NCI-H524 (cell line): Measurements from ENCODE around the gene EIF4G3.
"Not testable (repeated sequence)": the region's sequence is repeated elsewhere in the genome, so short reads cannot be mapped to it uniquely, and the experiment has no call there.

ENCODE experiments used
- DNase-seq, 2 experiments: peaks; one replicate each; lab custom pipeline; 2025; lab: John Stamatoyannopoulos, UW

EIF4G3 gene

DNA sequence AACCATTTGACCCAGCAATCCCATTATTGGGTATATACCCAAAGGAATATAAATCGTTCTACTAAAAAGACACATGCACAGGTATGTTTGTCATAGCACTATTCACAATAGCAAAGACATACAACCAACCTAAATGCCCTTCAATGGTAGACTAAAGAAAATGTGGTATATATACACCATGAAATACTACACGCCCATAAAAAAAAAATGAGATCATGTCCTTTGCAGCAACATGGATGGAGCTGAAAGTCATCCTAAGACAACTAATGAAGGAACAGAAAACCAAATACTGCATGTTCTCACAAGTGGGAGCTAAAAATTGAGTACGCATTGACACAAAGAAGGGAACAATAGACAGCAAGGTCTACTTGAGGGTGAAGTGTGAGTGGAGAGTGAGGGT lies 72.0 kb downstream of the EIF4G3 start:
- no peak for DNase-seq

DNA sequence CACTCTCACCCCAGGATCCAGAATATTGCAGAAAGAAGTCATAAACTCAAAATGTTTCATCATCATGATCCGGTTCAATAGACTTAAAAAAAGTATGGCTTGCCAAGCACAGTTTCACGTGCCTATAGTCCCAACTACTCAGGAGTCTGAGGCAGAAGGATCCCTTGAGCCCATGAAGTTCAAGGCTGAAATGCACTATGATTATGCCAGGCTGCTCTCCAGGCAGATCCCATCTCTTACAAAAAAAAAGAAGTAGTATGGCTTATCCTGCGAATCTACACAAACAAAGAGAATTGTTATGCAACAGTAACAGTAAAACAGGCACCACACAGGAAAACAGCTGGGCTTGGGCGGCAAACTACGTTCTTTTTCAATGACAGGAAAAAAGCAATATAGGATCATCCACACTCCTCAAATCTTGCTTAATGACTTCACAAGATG lies 76.2 kb downstream of the EIF4G3 start:
- DNase-seq, result no peak

DNA sequence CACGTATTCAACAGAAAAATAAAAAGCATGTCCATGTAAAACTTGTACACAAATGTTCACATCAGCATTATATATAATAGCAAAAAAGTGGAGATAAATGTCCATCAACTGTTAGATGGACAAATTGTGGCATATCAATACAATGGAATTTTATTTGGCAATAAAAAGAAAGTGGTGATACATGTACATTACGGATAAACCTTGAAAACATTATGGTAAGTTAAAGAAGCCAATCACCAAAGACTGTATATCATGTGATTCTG lies 76.9 kb downstream of the EIF4G3 start:
- no peak for DNase-seq

DNA sequence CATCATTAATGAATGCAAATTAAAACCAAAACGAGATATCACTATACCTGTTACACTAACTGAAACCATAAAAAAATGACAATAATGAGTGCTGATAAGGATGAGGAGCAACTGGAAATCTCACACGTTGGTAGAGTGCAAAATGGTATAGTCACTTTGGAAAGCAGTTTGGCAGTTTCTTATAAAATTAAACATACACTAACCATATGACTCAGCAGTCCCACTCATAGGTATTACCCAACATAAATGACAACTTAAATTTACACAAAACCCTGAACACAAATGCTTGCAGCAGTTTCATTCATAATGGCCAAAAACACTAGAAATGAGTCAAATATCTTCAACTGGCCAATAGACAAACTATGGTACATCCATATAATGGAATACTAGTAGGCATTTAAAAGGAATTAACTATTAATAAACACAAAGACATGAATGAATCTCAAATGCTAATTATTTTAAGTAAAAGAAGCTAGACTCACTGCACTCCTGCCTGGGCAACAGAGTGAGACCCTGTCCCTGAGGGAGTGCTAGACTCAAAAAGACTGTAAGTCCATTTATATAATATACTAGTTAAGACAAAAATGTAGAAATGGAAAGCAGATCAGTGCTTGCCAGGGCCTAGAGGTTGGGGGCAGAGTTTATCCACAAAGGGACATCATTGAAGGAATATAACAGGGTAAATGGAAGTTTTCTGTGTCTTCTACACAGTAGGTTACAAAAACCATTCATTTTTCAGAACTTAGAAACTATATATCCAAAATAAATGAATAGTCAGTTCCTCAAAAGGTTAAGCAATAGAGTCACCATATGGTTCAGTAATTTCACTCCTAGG lies 77.4 kb downstream of the EIF4G3 start:
- no peak for DNase-seq

DNA sequence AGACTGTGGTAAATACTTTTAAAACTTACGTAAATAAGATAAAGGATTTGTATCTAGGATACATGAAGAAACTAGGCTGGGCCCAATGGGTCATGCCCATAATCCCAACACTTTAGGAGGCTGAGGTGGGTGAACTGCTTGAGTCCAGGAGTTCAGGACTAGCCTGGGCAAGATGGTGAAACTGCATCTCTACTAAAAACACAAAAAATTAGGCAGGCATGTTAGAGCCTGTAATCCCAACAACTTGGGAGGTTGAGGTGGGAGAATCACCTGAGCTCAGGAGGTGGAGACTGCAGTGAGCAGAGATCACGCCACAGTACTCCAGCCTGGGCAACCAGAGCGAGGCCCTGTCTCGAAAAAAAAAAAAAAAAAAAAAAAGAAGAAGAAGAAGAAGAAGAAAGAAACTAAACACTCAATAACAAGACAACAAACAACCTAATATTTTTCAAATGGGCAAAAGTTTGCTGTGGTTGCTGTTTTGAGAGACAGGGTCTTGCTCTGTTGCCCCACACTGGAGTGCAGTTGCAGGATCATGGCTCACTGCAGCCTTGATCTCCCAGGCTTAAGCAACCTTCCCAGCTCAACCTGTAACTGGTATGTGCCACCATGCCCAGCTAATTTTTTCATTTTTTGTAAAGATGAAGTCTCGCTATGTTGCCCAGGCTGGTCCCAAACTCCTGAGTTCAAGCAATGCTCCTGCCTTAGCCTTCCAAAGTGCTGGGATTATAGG lies 78.3 kb downstream of the EIF4G3 start:
- no peak for DNase-seq

DNA sequence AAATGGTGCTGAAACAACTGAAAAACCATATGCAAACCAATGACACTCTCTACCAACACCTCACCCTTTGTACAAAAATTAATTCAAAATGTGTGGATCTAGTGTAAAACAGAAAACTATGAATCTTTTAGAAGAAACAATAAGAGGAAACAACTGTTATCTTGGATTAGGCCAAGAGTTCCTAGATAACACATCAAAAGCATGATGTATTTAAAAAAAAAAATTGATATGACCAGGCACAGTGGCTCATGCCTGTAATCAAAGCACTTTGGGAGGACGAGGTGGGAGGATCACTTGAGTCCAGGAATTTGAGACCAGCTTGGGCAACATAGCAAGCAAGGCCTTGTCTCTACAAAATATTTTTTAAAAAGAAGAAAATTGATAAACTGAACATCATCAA lies 79.0 kb downstream of the EIF4G3 start:
- DNase-seq, result no peak

DNA sequence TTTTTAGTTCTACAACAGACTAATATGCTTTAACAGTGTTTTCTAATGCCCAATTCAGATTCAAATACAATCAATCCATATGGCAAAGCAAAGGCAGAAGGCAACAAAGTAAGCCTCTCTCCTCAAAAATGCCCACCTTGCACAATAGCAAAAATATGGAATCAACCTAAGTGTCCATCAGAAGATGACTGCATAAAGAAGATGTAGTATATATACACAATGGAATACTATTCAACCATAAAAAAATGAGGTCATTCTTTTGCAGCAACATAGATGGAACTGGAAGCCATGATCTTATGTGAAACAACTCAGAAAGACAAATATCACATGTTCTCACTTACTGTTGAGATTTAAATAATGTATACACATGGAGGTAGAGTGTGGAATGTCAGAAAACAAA lies 80.7 kb downstream of the EIF4G3 start:
- DNase-seq, result no peak

DNA sequence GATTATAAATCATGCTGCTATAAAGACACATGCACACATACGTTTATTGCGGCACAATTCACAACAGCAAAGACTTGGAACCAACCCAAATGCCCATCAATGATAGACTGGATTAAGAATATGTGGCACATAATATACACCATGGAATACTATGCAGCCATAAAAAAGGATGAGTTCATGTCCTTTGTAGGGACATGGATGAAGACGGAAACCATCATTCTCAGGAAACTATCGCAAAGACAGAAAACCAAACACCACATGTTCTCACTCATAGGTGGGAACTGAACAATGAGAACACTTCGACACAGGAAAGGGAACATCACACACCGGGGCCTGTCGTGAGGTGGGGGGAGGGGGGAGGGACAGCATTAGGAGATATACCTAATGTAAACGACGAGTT lies 82.4 kb downstream of the EIF4G3 start:
- not testable (repeated sequence) for DNase-seq

DNA sequence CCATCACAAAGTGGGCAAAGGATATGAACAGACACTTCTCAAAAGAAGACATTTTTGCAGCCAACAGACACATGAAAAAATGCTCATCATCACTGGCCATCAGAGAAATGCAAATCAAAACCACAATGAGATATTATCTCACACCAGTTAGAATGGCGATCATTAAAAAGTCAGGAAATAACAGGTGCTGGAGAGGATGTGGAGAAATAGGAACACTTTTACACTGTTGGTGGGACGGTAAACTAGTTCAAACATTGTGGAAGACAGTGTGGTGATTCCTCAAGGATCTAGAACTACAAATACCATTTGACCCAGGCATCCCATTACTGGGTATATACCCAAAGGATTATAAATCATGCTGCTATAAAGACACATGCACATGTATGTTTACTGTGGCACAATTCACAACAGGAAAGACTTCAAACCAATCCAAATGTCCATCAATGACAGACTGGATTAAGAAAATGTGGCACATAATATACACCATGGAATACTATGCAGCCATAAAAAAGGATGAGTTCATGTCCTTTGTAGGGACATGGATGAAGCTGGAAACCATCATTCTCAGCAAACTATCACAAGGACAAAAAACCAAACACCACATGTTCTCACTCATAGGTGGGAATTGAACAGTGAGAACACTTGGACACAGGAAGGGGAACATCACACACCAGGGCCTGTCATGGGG lies 83.3 kb downstream of the EIF4G3 start:
- not testable (repeated sequence) for DNase-seq

DNA sequence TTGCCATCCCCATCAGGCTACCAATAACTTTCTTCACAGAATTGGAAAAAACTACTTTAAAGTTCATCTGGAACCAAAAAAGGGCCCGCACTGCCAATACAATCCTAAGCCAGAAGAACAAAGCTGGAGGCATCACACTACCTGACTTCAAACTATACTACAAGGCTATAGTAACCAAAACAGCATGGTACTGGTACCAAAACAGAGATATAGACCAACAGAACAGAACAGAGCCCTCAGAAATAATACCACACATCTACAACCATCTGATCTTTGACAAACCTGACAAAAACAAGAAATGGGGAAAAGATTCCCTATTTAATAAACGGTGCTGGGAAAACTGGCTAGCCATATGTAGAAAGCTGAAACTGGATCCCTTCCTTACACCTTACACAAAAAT lies 84.2 kb downstream of the EIF4G3 start:
- DNase-seq, result not testable (repeated sequence)

DNA sequence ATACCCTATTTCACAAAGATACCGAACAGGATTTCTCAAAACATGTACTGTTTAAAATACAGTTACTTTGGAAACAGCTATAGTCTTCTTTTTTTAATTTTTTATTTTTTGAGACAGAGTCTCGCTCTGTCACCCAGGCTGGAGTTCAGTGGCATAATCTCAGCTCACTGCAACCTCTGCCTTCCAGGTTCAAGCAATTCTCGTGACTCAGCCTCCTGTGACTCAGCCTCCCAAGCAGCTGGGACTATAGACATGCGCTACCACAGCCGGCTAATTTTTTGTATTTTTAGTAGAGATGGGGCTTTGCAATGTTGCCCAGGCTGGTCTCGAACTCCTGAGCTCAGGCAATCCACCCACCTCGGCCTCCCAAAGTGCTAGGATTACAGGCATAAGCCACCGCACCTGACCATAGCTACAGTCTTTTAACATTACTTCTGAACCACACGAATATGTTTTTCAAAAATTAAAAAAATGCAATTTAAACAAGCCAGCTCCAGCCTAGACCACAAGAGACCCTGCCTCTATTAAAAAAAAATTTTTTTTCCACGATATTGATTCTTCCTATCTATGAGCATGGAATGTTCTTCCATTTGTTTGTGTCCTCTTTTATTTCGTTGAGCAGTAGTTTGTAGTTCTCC lies 85.5 kb downstream of the EIF4G3 start:
- DNase-seq, result not testable (repeated sequence)

DNA sequence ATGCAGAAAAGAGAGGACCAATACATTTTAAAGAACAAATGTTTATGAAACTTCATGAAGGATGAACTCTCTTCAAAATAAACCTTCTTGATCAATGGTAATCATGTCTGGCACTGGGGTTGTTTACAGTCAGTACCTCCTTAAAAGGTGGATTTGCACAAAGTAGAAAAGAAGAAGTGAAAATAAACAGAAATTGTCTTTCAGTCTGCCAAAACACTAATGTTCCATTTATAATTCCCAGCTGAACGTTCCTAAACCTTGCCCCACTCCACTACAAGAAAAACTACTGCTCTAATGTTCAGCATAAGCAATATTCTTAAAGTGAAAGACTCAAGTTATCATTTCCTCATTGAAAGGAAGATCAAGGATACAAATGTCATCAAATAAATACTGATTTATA lies 86.2 kb downstream of the EIF4G3 start:
- no peak for DNase-seq

DNA sequence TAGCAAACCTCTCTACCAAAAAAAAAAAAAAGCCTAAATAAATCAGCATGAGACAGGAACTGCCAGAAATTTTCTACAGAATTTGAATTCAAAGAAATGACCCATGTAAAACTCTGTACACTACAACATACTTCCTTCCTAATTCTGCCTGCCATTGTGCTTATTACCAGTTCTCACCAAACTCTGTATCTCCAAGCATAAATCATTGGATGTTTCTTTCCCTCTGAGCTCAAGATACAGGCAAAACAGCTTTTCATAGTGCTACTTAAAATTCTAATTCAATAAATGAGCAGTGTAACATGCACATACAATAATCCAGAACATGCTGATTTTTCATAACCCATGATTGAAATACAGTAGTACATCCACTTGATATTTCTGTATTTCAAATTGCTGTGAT lies 87.0 kb downstream of the EIF4G3 start:
- no peak for DNase-seq

DNA sequence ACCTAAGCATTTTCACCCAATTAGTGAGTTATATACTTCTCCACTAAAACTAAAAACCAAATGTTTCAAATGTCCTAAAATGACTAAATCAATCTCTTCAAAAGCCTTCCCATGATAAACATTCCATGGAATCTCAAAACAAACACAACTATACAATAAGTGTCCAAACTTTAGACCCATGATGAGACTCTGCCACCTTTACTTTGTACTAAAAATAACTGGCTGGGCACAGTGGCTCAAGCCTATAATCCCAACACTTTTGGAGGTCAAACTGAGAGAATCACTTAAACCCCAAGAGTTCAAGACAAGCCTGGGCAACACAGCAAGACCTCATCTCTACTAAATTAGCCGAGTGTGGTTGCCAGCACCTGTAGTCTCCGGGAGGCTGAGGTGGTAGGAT lies 87.4 kb downstream of the EIF4G3 start:
- DNase-seq, result no peak

DNA sequence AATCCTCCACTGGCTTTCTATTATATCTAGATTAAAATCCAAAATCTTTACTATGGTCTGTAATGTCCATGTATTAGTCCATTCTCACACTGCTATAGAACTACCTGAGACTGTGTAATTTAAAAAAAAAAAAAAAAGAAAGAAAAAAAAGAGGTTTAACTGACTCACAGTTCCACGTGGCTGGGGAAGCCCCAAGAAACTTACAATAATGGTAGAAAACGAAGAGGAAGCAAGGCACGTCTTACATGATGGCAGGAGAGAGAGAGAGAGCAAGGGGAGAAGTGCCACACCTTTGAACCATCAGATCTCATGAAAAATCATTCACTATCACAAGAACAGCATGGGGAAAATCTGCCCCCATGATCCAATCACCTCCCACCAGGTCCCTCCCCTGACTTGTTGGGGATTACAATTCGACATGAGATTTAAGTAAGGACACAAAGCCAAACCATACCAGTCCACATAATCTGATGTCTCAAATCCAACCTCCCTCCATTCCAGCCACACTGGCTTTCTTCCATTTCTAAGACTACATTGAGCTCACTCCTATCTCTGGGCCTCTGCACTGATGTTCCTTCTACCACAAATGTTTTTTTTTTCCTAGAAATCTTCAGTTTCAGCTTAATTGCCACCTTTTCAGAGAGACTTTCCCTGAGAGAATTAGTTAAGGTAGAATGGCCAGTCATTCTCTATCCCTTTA lies 92.4 kb downstream of the EIF4G3 start:
- no peak for DNase-seq

DNA sequence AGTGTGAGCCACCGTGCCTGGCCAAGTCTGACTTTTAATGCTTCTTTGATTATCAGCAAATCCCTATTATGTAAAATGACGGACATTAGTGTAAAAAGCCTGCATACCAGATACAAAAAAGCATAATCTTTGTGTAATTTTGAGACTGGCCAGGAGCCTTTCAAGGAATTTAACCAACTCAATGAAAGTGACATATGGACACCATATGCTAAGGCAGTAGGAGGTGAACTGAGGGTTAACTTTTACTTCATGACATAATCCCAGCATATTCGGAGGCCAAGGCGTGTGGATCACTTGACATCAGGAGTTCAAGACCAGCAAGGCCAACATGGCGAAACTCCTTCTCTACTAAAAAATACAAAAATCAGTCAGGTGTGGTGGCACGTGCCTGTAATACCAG lies 94.6 kb downstream of the EIF4G3 start:
- peak; percentile 16 to 38 for DNase-seq

DNA sequence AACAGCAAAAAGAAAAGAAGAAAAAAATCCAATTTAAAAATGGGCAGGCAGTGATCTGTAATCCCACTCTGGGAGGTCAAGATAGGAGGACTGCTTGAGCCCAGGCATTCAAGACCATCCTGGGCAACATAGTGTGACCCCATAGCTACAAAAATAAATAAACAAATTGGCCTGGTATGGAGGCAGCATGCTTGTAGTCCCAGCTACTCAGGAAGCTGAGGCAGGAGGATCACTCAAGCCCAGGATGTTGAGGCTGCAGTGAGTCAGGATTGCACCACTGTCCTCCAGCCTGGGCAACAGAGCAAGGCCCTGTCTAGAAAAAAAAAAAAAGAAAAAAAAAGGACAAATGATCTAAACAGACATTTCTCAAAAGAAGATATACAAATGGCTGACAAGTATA lies 99.6 kb downstream of the EIF4G3 start:
- DNase-seq, result no peak

DNA sequence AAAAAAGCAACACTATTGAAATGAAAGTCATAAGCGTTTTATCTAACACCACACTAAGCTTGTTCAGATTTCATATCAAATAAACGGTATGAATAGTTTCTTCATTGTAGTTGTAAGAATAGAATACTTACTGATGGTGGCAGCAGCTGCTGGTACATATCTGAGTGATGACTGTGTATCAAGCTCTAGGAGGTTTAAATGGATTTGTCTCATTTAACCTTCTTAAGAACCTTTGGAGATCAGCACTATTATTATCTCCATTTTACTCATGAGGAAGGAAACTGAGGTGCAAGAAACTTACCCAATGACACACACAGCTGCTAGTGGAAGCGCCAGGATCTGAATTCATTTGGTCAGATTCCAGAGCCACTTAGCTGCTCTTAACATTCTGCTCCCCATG lies 104.0 kb downstream of the EIF4G3 start:
- no peak for DNase-seq

DNA sequence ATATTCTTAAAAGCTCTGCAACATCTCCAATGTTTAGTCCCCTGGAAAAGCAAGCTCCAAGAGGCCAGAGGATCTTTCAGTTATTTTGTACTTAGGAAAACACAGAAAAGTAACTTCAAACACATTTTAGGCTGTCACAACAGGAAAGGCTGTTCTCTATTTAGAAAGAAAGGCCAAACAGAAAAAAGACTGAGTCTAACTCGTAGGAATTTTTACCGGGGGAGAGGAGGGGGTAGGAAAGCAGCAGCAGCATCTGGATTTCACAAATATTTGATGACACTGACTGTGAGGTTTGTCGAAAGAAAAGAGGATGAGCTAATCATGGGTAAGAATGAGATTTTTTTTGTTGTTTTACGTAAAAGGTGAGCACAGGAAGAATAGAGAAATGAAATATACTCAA lies 107.1 kb downstream of the EIF4G3 start:
- no peak for DNase-seq

DNA sequence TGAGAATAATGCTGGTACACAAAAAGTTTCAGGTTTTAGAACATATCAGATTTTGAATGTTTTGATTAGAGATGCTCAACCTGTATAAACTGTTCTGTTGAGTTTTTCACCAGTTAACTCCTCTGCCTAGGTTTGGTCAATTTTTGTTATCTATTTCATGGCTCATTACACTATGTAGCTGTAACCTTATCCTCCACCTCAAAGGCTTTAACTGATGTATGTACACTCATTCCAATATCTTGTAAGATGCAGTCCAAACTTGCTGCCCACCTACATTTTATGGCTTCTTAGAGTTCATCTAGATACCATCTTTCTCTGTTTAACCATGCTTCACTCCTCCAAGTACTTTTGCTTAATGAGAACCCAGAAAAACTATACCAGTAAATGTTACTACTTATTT lies 107.8 kb downstream of the EIF4G3 start:
- DNase-seq, result no peak

DNA sequence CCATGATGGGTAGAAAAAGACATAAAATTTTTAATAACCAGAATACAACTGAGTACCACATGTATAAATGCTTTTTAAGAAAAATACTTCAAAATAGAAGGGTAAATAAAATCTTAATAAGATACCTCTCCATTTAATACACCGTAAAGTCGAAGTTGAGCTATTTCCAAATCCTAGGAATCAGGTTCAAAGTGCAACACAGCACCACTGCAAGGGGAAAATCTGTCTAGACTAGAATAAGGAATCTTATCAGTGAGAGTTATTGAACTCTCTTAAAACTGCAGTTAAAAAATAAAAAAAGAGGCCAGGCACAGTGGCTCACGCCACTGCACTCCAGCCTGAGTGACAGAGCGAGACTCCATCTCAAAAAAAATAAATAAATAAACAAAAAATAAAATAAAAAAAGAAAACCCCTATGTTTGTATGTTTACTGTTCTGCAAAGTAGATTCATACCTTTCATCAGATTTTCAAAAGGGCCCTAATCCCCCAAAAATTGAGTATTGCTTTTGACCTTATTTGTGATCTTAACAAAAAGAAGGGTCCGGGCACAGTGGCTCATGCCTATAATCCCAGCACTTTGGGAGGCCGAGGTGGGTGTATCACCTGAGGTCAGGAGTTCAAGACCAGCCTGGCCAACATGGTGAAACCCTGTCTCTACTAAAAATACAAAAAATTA lies 109.0 kb downstream of the EIF4G3 start:
- DNase-seq, result no peak
